Upper lobe of left lung (tissue), 4 donors: ENCODE results near the gene DKK2.

Experiments used
- CTCF ChIP-seq, 6 experiments: fragments of 450-650 bp in 4 of 6; fragments of 200-600 bp in 2 of 6; sonication (generic) in 2 of 6; IDR thresholded peaks; one replicate each; pipeline ENCODE4 v1.5.1; 2016 to 2019; ENCODE audit warnings: antibody characterized with exemption in 6 of 6
- EP300 ChIP-seq, 4 donors: sonication (generic); formaldehyde crosslinking; IDR thresholded peaks; one replicate each; pipeline ENCODE4 v1.5.1; 2017; ENCODE audit warnings: antibody characterized with exemption in 4 of 4, control low read depth in 2 of 4
- POLR2A ChIP-seq, 4 donors: fragments of 450-650 bp; IDR thresholded peaks; one replicate each; pipeline ENCODE4 v1.5.1; 2016 to 2017; ENCODE audit warnings: antibody characterized with exemption in 4 of 4, mild to moderate bottlenecking in 2 of 4
- POLR2AphosphoS5 ChIP-seq, 2 donors: sonication (generic); formaldehyde crosslinking; IDR thresholded peaks; one replicate each; pipeline ENCODE4 v1.5.1; 2017; ENCODE audit warnings: antibody characterized with exemption in 2 of 2

DNA sequence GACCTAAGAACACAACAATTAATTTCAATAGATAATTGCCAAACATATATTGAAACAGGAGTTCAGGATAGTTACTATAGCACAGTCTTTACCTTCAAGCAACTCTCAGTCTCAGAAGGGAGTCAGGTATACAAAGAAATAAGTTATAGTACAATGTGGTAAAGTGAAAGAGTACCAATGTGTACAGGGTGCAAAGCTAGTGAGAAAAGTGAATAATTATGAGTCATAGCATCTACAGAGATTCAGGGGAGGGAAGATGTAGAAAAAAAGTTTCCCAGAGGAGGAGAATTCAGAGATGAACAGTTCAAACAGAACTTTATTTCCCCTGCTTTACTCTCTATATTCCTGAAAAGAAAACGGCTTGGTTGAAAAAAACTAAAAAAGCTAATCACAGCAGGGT, 22.7 kb upstream of the DKK2 start:
- TF ChIP-seq CTCF (IDR thresholded peaks at IDR 0.05) (no peak), POLR2A (IDR thresholded peaks at IDR 0.05) (no peak), POLR2AphosphoS5 (IDR thresholded peaks at IDR 0.05) (no peak), EP300 (IDR thresholded peaks at IDR 0.05) (no peak)
